HS-5 (cell line): ENCODE measurements around the gene FBXO44.

Source experiments
- DNase-seq: peaks from one replicate; pipeline ENCODE4 v3.0.0-alpha.2; 2012; ENCODE audit warnings: low read depth

FBXO44 gene

DNA sequence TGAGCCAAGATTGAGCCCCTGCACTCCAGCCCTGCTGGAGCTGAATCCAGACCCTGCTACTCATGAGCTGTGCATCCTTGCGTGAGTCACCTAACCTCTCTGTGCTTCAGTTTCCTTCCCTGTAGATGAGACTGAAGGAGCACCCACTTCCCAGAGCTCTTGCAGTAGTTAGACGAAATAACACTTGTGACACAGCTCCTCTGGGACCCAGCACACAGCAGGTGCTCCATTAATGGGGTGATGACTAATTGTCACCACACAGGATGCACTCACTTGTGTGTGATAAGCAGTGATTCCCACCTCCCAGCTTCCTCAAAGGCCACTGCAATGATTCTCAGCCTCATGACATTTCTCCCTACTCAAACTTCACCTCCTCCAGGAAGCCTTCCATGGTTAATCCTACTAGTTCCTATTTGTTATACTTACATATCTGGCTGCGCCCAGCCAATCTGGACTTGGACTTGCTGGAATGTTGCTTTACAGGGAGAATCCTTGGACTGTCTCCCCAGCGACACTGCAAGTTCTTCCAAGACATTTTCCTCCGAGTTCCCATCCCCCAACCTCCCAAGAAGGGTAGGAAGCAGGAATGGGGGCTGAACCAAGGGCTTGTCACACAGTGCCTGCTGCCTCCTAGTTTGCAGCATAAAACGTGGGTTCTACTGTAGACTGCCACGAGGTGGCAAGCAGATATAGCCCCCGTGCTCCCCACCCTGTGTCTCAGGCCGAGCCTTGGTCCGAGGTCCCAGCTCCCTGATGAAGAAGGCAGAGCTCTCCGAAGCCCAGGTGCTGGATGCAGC, 54.1 kb downstream of the FBXO44 start:
- DNase-seq = no peak

DNA sequence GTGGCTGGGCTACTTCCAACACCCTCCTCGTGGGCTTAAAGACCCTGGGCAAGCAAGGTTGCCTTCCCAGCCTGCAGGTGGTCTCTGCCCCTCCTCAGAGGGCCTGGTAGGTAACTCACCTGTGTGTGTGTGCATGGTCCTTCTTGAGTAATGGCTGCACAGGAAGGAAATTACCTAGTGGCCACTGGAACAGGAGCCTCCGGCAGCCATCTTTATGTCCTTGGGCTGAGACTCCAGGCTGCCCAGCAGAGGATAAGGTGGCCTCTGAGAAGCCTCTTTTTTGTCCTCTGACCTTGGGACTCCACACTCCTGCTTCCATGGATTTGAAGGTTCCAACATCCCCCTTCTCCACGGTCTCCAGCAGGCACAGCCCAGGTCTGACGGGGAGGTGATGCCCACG, 56.8 kb downstream of the FBXO44 start:
- no peak for DNase-seq

DNA sequence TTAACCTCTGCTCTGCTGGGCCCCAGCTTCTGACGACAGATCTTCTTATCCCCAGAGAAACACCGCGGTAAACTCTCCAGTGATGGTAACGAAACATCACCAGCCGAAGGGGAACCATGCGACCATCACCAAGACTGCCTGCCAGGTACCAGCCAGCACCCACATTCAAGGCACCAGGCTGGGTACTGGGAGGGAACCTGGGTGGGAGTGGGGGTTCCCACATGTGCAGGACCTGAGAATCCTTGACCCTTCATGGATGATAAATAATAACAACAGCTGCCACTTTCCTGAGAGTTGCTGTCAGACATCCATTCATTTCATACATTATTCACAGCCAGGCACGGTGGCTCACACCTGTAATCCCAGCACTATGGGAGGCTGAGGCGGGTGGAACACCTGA, 57.6 kb downstream of the FBXO44 start:
- DNase-seq = no peak
